AG09309 (cell line): ENCODE results near the gene SIRT5.

Source experiments
- DNase-seq: peaks from one replicate; pipeline ENCODE4 v3.0.0-alpha.2; 2010; ENCODE audit warnings: low read depth
- H3K4me3 ChIP-seq: 2 replicates; pipeline ENCODE4 v1.5.1; 2011; ENCODE audit warnings: mild to moderate bottlenecking, low read depth, low read length, moderate library complexity; ENCODE audit not compliant: control insufficient read depth
- CTCF ChIP-seq: IDR thresholded peaks from 2 replicates; pipeline ENCODE4 v1.5.1; 2011; ENCODE audit warnings: mild to moderate bottlenecking, low read depth, low read length, inconsistent platforms; ENCODE audit not compliant: insufficient read depth, control insufficient read depth; ENCODE audit errors: missing control alignments

The SIRT5 gene

DNA sequence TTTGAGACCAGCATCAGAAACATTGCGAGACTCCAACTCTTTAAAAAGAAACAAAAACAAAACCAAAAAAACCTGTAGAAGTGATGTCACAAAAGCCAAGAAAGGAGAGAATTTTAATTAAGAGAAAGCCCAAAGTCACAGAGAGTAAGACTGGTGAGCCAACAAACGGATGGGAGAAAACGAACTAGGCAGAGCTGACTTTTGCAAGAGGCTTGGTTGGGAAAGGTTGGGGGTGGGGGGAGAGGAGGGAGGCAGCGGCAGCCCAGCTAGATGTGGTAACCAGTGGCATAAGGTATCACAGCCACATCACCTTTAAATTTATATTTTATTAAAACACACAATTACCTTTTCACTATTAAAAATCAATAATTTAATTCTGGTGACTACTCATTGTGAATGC is 64.2 kb downstream of the SIRT5 start:
- no peak for DNase-seq
- no peak overlapping the region for H3K4me3 ChIP-seq
- no peak for TF ChIP-seq CTCF

DNA sequence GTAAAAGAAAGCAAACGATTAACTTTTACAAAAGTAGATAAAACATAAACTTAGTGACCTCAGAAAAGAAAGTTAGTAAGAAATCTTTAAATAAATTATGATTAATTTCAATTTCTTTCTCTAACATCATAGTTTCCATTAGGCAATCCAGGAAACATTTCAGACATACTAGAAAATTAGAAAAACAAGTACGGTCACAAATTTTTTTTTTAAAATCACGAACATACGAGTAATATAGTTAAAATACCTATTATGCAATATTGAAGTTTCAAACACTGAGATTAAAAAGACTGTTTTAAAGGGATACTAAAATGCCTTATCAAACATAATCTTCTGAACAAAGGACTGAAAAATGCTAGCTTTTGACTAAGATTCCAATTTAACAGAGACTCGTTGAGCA is 66.9 kb downstream of the SIRT5 start:
- H3K4me3 ChIP-seq: no peak overlapping the region
- DNase-seq: peak; percentile 11
- TF ChIP-seq CTCF: no peak

DNA sequence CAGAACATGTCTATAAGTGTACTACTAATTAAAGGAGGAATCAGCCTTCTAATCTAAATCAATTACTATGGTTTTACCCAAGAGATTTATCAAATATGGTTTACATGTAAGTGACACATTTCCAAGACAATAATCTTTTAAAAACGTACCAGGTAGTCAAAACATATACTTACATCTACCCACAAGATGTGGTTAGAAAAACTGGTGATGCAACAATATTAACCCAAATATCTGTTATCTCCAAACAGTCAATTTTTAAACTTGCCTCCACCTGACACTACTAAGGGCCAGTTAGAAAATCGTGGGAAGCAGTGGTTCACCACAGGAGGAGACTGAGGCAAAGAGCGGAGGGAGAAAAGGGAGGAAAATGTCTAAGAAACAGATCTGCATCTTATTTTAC is 68.7 kb downstream of the SIRT5 start:
- H3K4me3 ChIP-seq: no peak overlapping the region
- no peak for TF ChIP-seq CTCF
- DNase-seq: no peak

GRCh38 chr6:13648850-13649249 is 74.4 kb downstream of the SIRT5 start:
- no peak for DNase-seq
- no peak for TF ChIP-seq CTCF
- no peak overlapping the region for H3K4me3 ChIP-seq

- no peak for DNase-seq
- H3K4me3 ChIP-seq: no peak overlapping the region
- no peak for TF ChIP-seq CTCF
Observed at GRCh38 chr6:13649393-13649792, 75.0 kb downstream of the SIRT5 start.

DNA sequence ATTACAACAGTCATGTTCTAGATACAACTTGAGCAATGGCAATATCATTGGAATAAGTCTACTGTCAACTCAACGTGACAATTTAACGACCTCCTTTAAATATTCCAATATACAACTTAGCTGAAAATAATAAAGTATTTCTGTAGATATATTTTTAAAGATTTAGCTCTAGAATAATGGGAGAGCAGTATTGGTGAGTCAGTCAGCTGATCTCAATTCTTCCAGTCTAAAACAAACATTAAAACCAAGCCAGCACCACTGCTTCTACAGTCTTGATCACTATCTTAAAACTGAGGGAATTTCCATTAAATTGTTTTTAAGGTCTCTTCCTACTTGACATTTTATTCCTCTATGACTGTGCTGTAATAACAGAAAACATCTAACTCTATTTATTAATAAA is 78.9 kb downstream of the SIRT5 start:
- H3K4me3 ChIP-seq: no peak overlapping the region
- TF ChIP-seq CTCF: no peak
- no peak for DNase-seq

DNA sequence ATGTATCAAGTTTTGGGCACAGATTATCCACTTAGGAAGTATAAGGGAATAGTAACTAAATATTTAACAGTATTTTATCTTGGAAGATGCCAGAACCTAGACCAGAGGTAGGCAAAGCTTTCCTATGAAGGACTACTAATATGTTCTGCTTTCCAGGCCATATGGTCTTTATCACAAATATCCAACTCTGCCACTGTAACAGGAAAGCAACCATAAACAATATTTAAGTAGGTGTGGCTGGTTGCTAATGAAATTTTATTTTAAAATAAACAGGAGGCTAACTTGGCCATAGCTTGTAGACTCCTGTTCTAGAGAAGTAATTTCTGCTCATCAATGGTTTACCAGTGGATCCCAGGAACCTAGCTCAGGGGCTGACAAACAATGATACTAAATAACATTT is 80.1 kb downstream of the SIRT5 start:
- H3K4me3 ChIP-seq: no peak overlapping the region
- TF ChIP-seq CTCF: no peak
- no peak for DNase-seq
